HepG2 (cell line): ENCODE data around the gene SRSF2. TPM values are rescaled to one million over a fixed set of nuclear protein-coding genes. Genes with fewer than 3 reads are reported as not detected.

Experiments
- CHD4 ChIP-seq: fragments of 200-600 bp; sonication (generic); IDR thresholded peaks from 2 replicates; pipeline ENCODE4 v1.7.0; 2017; ENCODE audit warnings: mild to moderate bottlenecking, low read length, borderline replicate concordance
- CREM ChIP-seq, 2 experiments: sonication (generic) in 1 of 2; formaldehyde crosslinking in 1 of 2; IDR thresholded peaks; 2 replicates each; pipeline versions ENCODE4 v1.4.0 to v1.6.1; 2016 to 2020; ENCODE audit warnings: antibody characterized with exemption in 1 of 2, mild to moderate bottlenecking in 1 of 2, missing genetic modification reagents in 1 of 2
- EEA1 ChIP-seq: sonication (generic); formaldehyde crosslinking; IDR thresholded peaks from 2 replicates; pipeline ENCODE4 v1.5.1; 2020; ENCODE audit warnings: mild to moderate bottlenecking, missing genetic modification reagents, borderline replicate concordance
- FOXK1 ChIP-seq: sonication (generic); formaldehyde crosslinking; IDR thresholded peaks from 2 replicates; pipeline ENCODE4 v1.4.0; 2020; ENCODE audit warnings: low read depth, missing genetic modification reagents, borderline replicate concordance
- HMGA1 ChIP-seq: sonication (generic); formaldehyde crosslinking; conservative IDR thresholded peaks from 2 replicates; pipeline ENCODE4 v1.4.0; 2020; ENCODE audit warnings: missing genetic modification reagents
- HNF4A ChIP-seq: sonication (generic); formaldehyde crosslinking; IDR thresholded peaks from 2 replicates; pipeline ENCODE4 v1.4.0; 2020; ENCODE audit warnings: missing genetic modification reagents
- KDM1A ChIP-seq: IDR thresholded peaks from 2 replicates; pipeline ENCODE4 v1.6.1; 2016; ENCODE audit warnings: missing compliant biosample characterization
- MLLT10 ChIP-seq: sonication (generic); formaldehyde crosslinking; IDR thresholded peaks from 2 replicates; pipeline ENCODE4 v1.4.0; 2020; ENCODE audit warnings: missing genetic modification reagents
- SOX13 ChIP-seq, 3 experiments: fragments of 450-650 bp in 1 of 3; sonication (generic) in 1 of 3; formaldehyde crosslinking in 1 of 3; IDR thresholded peaks in 2 of 3; conservative IDR thresholded peaks in 1 of 3; 2 replicates each; pipeline versions ENCODE4 v1.5.0 to v1.6.1; 2016 to 2020; ENCODE audit warnings: antibody characterized with exemption in 1 of 3, mild to moderate bottlenecking in 1 of 3, missing compliant biosample characterization in 1 of 3, missing genetic modification reagents in 1 of 3, moderate library complexity in 1 of 3
- YY1 ChIP-seq: IDR thresholded peaks from 2 replicates; pipeline ENCODE4 v1.6.1; 2011; ENCODE audit warnings: low read length, low read depth, moderate library complexity, mild to moderate bottlenecking; ENCODE audit not compliant: insufficient read depth, insufficient replicate concordance
- ZNF230 ChIP-seq: sonication (generic); formaldehyde crosslinking; IDR thresholded peaks from 2 replicates; pipeline ENCODE4 v1.4.0; 2020; ENCODE audit warnings: mild to moderate bottlenecking, missing genetic modification reagents
- ZNF251 ChIP-seq: sonication (generic); formaldehyde crosslinking; IDR thresholded peaks from 2 replicates; pipeline ENCODE4 v1.9.0; 2021; ENCODE audit warnings: mild to moderate bottlenecking, missing genetic modification reagents
- ZNF44 ChIP-seq: sonication (generic); formaldehyde crosslinking; IDR thresholded peaks from 2 replicates; pipeline ENCODE4 v1.5.1; 2020; ENCODE audit warnings: mild to moderate bottlenecking, missing genetic modification reagents
- ZNF496 ChIP-seq: sonication (generic); formaldehyde crosslinking; IDR thresholded peaks from 2 replicates; pipeline ENCODE4 v1.8.1; 2023; ENCODE audit warnings: mild to moderate bottlenecking, moderate library complexity, missing genetic modification reagents; ENCODE audit not compliant: insufficient replicate concordance
- ZNF766 ChIP-seq: sonication (generic); formaldehyde crosslinking; IDR thresholded peaks from 2 replicates; pipeline ENCODE4 v1.5.0; 2020; ENCODE audit warnings: missing genetic modification reagents, borderline replicate concordance
- ZNF776 ChIP-seq: sonication (generic); formaldehyde crosslinking; IDR thresholded peaks from 2 replicates; pipeline ENCODE4 v1.4.0; 2020; ENCODE audit warnings: mild to moderate bottlenecking, missing genetic modification reagents
- polyA plus RNA-seq, 8 experiments: library from polyadenylated mRNA; depleted of rRNA in 3 of 8; stranded (reverse) in 7 of 8; unstranded in 1 of 8; fragments of >200 nt; fragmentation: Illumina TruSeq in 4 of 8; extraction: Trizol in 4 of 8; gene quantifications; 2 replicates each; pipeline versions ENCODE4 v1.2.1 to v1.2.3, GENCODE V29; 2011 to 2016; ENCODE audit warnings: low read depth in 4 of 8, missing spikeins in 1 of 8, mixed read lengths in 1 of 8; ENCODE audit not compliant: insufficient read depth in 1 of 8
- total RNA-seq, 5 experiments: library from RNA; depleted of rRNA; stranded (reverse); fragments of >200 nt; fragmentation: Illumina TruSeq; extraction: Trizol; gene quantifications; 2 replicates each; pipeline ENCODE4 v1.2.3, GENCODE V29; 2016; ENCODE audit warnings: low read depth in 1 of 5
- TF ChIP-seq, protein P1 (sequence below): sonication (generic); formaldehyde crosslinking; IDR thresholded peaks from 2 replicates; pipeline ENCODE4 v1.9.0; 2022; ENCODE audit warnings: low read depth, missing genetic modification reagents
- TF ChIP-seq, protein P2 (sequence below): sonication (generic); formaldehyde crosslinking; IDR thresholded peaks from 2 replicates; pipeline ENCODE4 v1.4.0; 2020; ENCODE audit warnings: mild to moderate bottlenecking, missing genetic modification reagents
- TF ChIP-seq, protein P3 (sequence below): sonication (generic); formaldehyde crosslinking; IDR thresholded peaks from 2 replicates; pipeline ENCODE4 v1.8.1; 2023; ENCODE audit warnings: missing genetic modification reagents, mild to moderate bottlenecking, borderline replicate concordance
- TF ChIP-seq, protein P4 (sequence below): sonication (generic); formaldehyde crosslinking; IDR thresholded peaks from 2 replicates; pipeline ENCODE4 v1.4.0; 2020; ENCODE audit warnings: low read depth, mild to moderate bottlenecking, missing genetic modification reagents
- TF ChIP-seq, protein P5 (sequence below): sonication (generic); formaldehyde crosslinking; IDR thresholded peaks from 2 replicates; pipeline ENCODE4 v1.8.0; 2023; ENCODE audit warnings: mild to moderate bottlenecking, missing genetic modification reagents
- TF ChIP-seq, protein P6 (sequence below): sonication (generic); formaldehyde crosslinking; IDR thresholded peaks from 2 replicates; pipeline ENCODE4 v1.5.0; 2020; ENCODE audit warnings: mild to moderate bottlenecking, missing genetic modification reagents

SRSF2 gene
- total and polyA plus RNA-seq, 2 of the 13 experiments (the other 11 are each of a cell fraction or from before 2014, with no cell fraction given), result 306 to 319 TPM

DNA sequence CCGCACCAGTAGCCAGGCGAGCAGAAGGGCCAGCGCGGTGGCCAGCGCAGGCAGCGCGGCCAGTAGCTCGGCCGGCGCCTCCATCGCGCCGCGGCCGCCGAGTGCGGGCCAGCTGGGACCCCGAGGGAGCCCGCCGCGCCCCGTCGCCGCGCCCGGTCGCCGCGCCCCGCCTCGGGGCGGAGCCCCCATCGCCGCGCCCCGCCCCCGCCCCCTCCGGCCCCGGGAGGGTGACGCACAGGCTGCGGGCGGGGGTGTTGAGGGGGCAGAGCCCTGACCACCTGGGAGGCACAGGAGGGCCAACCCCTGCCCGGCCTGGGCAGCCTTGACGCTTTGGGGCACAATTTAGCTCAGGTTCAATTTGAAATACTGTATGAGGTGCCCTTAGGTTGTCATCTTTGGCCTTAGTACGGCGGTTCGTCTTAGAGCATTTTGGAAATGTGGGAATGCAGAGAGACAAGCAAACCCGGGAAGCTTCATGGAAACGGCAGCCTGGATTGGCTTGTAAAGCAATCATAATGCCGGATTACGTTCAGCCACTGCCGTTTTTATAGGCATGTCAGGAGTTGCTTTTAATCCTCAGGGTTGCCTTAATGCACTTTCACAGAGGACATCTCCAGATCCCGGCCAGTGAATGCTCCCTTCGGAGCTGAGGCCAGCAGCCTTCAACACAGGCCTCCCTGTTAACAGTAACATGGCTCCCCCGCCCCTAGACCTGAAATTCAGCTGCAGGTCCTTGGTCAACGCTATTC is 26.1 kb downstream of the SRSF2 start, which contains the start of gene MXRA7 (continued):
- TF ChIP-seq, protein P1, sequence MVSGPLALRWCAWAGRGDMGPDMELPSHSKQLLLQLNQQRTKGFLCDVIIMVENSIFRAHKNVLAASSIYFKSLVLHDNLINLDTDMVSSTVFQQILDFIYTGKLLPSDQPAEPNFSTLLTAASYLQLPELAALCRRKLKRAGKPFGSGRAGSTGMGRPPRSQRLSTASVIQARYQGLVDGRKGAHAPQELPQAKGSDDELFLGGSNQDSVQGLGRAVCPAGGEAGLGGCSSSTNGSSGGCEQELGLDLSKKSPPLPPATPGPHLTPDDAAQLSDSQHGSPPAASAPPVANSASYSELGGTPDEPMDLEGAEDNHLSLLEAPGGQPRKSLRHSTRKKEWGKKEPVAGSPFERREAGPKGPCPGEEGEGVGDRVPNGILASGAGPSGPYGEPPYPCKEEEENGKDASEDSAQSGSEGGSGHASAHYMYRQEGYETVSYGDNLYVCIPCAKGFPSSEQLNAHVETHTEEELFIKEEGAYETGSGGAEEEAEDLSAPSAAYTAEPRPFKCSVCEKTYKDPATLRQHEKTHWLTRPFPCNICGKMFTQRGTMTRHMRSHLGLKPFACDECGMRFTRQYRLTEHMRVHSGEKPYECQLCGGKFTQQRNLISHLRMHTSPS, result peak; percentile 67; the same call in 1 of the 2 replicates
- TF ChIP-seq YY1 (no peak), ZNF776 (CRISPR knock-in tag) (no peak), SOX13 (IDR thresholded peaks at IDR 0.05) (no peak), SOX13 (CRISPR knock-in tag; conservative IDR thresholded peaks at IDR 0.05 in 1 of 2, IDR thresholded peaks at IDR 0.05 in 1 of 2) (no peak), ZNF44 (CRISPR knock-in tag) (no peak), ZNF251 (CRISPR knock-in tag) (no peak), HMGA1 (CRISPR knock-in tag) (no peak), EEA1 (no peak), CREM (IDR thresholded peaks at IDR 0.05) (no peak), CREM (CRISPR knock-in tag; IDR thresholded peaks at IDR 0.05) (no peak), KDM1A (CRISPR knock-in tag) (no peak), ZNF496 (no peak), FOXK1 (CRISPR knock-in tag) (no peak), MLLT10 (CRISPR knock-in tag) (no peak), ZNF230 (no peak), HNF4A (no peak), CHD4 (no peak), ZNF766 (CRISPR knock-in tag) (0 out of 2 replicates have a peak, but pooled peaks have one; percentile 50)
- TF ChIP-seq, protein P2, sequence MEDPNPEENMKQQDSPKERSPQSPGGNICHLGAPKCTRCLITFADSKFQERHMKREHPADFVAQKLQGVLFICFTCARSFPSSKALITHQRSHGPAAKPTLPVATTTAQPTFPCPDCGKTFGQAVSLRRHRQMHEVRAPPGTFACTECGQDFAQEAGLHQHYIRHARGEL (CRISPR knock-in tag), result no peak
- TF ChIP-seq, protein P3, sequence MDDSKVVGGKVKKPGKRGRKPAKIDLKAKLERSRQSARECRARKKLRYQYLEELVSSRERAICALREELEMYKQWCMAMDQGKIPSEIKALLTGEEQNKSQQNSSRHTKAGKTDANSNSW (CRISPR knock-in tag), result no peak
- TF ChIP-seq, protein P4, sequence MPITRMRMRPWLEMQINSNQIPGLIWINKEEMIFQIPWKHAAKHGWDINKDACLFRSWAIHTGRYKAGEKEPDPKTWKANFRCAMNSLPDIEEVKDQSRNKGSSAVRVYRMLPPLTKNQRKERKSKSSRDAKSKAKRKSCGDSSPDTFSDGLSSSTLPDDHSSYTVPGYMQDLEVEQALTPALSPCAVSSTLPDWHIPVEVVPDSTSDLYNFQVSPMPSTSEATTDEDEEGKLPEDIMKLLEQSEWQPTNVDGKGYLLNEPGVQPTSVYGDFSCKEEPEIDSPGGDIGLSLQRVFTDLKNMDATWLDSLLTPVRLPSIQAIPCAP (CRISPR knock-in tag), result no peak
- TF ChIP-seq, protein P5, sequence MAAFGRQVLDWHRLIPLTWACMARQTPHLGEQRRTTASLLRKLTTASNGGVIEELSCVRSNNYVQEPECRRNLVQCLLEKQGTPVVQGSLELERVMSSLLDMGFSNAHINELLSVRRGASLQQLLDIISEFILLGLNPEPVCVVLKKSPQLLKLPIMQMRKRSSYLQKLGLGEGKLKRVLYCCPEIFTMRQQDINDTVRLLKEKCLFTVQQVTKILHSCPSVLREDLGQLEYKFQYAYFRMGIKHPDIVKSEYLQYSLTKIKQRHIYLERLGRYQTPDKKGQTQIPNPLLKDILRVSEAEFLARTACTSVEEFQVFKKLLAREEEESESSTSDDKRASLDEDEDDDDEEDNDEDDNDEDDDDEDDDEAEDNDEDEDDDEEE (CRISPR knock-in tag), result no peak
- TF ChIP-seq, protein P6, sequence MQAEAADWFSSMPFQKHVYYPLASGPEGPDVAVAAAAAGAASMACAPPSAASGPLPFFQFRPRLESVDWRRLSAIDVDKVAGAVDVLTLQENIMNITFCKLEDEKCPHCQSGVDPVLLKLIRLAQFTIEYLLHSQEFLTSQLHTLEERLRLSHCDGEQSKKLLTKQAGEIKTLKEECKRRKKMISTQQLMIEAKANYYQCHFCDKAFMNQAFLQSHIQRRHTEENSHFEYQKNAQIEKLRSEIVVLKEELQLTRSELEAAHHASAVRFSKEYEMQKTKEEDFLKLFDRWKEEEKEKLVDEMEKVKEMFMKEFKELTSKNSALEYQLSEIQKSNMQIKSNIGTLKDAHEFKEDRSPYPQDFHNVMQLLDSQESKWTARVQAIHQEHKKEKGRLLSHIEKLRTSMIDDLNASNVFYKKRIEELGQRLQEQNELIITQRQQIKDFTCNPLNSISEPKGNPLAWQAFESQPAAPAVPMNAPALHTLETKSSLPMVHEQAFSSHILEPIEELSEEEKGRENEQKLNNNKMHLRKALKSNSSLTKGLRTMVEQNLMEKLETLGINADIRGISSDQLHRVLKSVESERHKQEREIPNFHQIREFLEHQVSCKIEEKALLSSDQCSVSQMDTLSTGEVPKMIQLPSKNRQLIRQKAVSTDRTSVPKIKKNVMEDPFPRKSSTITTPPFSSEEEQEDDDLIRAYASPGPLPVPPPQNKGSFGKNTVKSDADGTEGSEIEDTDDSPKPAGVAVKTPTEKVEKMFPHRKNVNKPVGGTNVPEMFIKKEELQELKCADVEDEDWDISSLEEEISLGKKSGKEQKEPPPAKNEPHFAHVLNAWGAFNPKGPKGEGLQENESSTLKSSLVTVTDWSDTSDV (CRISPR knock-in tag), result no peak
